HG03575 (cell line): ENCODE results near the gene FUT2.

ENCODE experiments used
- ATAC-seq: cut with Tn5 transposase; IDR thresholded peaks from one replicate; pipeline ENCODE4 v1.9.1; 2021; ENCODE audit not compliant: unreplicated experiment, insufficient number of reproducible peaks, low FRiP score; ENCODE audit errors: extremely low read depth

Gene FUT2

GRCh38 chr19:48719263-48720171, 23.7 kb downstream of the FUT2 start, which contains the start of gene MAMSTR:
TSS of gene MAMSTR (minus strand) at chr19:48719725. CDS start at chr19:48719031, 694 bp downstream.
- no peak for ATAC-seq

DNA sequence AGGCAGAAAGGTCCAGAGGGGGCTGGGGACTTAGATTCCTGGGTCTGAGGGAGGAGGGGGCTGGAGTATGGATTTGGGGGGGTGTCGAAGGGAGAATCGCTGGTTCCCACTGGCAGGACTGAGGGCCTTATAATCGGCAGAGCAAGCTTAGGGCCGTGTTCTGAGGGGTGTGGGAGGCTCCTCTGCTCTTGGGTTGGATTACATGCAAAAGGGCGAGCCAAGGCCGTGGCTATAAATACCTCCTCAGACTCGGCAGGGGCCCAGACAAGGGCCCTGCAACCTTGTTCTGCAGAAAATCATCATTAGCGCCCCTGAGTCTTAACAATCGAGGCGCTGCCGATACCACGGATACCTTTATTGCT, 24.5 kb downstream of the FUT2 start:
- no peak for ATAC-seq

DNA sequence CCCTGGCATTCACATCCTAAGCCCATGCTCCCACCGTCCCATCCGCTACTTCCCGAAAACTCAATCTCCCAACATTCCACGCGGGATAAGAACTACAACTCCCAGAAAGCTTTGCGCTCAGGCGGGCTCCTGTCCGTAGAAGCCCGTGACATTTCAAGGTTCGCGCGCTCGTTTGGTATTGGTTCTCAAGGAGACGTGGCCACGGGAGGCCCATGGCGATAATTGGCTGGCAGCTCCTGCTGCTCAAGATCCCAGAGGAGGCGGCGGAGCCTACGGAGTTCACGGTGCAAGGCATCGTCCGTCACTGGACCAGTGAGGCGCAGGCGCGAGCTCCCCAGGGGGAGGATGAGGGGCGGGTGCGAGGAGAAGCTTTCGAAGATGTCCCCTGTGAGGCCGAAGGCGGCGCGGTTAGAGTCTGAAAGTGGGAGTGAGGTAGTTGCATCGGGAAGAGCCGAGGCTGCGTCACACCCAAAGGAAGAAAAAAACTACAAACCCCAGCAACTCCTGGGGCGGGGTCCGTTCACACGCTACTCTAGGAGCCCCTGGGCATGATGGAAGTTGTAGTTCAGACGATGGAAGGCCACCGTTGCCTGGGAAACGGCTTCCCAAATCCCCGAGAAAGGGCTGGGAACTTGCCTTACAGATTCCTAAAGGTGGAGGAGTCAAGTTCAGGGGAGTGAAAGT, 25.0 kb downstream of the FUT2 start:
- ATAC-seq = peak; percentile 55

DNA sequence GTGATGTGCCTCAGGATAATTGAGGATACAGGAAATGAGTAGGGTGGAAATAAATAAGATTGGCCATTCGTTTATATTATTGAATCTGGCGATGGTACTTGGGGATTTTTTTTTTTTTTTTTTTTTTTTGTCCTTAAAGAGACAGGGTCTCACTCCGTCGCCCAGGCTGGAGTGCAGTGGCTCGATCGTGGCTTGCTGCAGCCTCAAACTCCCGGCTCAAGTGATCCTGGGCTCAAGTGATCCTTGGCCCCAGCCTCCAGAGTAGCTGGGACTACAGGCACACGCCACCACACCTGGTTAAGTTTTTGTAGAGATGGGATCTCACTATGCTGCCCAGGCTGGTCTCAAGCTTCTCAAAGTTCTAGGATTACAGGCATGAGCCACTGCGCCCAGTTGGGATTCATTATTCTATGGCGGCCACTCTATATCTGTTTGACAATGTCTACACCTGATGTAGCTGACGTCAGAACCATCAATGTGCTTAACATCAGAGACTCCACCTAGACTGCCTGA, 26.5 kb downstream of the FUT2 start:
- no peak for ATAC-seq

GRCh38 chr19:48724796-48725753, 29.3 kb downstream of the FUT2 start:
- no peak for ATAC-seq

DNA sequence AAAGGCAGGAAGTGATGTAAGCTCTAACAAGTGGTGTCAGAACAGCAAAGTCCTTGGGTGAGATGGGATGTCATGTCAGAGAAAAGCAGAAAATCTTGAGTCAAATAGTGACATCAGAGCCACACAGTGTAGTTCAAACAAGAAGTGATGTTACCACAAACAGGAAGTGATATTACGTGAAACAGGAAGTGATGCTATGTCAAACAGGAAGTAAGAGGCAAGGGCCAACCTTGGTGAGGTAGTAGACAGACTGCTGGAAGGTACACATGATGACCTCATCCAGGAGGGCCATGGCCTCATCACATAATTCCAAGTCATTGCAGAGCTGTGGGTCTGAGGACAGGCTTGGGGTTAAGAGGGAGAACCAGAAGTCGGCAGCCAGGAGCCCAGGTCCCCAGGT, 30.8 kb downstream of the FUT2 start:
- ATAC-seq = no peak

GRCh38 chr19:48728911-48729664, 33.3 kb downstream of the FUT2 start:
- ATAC-seq = no peak

- ATAC-seq = no peak
Measured at GRCh38 chr19:48731452-48731851, 35.7 kb downstream of the FUT2 start.

- ATAC-seq = no peak
Measured at GRCh38 chr19:48734625-48735024, 38.9 kb downstream of the FUT2 start.

DNA sequence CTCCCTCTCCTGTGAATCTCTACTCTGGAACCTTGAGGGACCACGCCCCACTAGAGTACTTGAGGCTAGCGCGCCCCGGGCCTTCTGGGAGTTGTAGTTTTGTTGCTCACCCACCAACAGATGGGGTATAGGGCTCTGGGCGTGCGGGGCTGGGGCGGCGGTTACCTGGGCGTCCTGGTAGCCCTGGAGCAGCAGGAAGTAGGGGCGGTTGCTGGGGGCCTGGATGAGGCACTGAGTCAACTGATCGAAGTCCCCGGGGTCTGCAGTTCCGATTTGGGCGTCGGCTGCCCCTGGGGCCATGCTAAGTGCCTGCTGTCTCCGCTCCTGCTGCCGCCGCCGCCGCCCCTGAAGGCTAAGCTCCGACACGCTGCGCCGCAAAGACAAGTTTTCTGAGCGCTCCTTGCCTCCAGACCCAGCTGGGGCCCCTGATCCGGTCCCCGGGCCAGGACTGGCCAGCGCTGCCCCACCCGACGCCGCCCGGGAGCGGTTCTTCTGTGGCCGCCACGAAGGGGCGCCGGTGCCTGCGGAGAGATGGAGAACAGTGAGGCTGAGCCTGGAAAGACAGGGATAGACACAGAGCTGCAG, 39.4 kb downstream of the FUT2 start:
- no peak for ATAC-seq

DNA sequence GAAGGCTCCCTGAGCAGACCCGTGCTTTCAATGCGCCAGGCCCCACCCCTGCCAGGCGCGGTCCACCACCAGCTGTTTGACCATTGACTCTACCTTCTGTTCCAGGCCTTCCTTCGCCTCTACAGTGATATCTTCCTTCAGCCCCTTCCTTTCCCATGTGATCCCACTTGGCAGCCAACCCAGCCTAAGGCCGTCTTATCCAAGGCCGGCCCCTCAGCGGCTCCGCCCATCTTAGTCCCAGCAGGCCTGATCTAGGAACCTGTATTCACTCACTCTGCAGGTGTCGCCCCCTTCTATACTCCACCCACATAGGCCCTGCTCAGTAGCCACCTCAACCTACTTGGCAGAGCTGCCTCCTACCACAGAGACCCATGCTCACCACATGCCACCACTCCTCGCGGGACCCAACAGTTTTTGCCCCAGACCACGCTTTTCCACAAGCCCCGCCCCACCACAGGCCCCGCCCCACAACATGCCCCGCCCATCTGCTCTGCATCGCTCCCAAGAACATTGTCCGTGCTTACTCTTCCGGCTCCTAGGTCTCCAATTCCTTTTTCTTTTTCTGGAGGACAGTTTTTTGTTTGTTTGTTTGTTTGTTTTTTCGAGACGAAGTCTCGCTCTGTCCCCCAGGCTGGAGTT, 41.7 kb downstream of the FUT2 start:
- no peak for ATAC-seq

- no peak for ATAC-seq
Measured at GRCh38 chr19:48738557-48739403, 43.0 kb downstream of the FUT2 start.

- ATAC-seq = no peak
Measured at GRCh38 chr19:48739404-48740163, 43.8 kb downstream of the FUT2 start.

DNA sequence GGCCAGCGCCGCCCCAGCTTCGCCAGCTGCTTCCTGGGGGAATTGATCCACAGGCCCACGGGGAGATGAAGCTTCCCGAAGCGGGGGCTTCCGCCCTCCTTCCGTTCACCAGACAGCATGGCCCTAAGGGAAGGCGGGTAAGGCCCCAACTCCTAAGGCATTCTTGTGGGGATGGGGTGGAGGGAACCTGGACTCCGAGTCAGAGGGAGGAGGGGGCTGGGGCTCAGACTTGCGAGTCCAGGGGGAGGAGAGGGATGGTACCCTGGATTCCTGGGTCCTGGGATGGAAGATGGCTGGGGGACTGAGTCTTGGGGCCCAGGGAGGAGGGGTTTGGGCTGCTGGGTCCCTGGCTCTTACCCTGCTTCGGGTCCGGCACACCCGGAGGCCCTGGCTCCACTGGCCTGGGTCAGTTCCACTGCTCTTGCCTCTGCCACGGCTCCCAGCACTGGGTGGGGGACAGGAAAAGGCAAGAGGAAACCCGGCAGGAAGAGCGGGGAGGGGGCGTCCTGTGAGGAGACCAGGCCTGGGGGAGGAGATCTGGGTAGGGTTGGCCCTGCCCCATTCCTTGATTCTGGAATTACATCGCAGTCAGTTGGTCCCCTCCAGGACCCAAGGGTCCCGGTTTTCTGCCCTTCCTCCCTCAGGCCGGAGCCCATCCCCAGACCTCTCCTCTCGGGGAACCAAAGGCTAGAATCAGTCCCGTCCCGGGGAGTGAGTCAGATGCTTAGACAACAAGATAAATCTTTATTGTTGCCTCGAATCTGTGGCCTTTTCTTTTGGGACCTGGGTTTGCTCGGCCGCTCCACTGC, 44.6 kb downstream of the FUT2 start, which contains the start of gene RASIP1:
RASIP1 (minus strand) TSS at position 447 of the 809 bp plus-strand sequence; CDS start at position 119, 328 bp downstream.
- no peak for ATAC-seq
